Ectodermal cell (in vitro differentiated cells): ENCODE data around the gene B4GALNT2.
"Not testable (repeated sequence)": the region's sequence is repeated elsewhere in the genome, so short reads cannot be mapped to it uniquely, and the experiment has no call there.

ENCODE experiments used
- H3K27ac ChIP-seq: 2 replicates; pipeline ENCODE4 v1.7.0; 2013; ENCODE audit warnings: mild to moderate bottlenecking, low read depth, low read length; ENCODE audit not compliant: insufficient read depth, poor library complexity, severe bottlenecking
- H3K27me3 ChIP-seq: 2 replicates; pipeline ENCODE4 v1.7.0; 2013; ENCODE audit warnings: mild to moderate bottlenecking, low read length; ENCODE audit not compliant: insufficient read depth, control insufficient read depth, poor library complexity, severe bottlenecking
- H3K36me3 ChIP-seq: one replicate; pipeline ENCODE4 v1.7.0; 2013; ENCODE audit warnings: low read length; ENCODE audit not compliant: control insufficient read depth, insufficient read depth
- H3K4me1 ChIP-seq: one replicate; pipeline ENCODE4 v1.7.0; 2013; ENCODE audit warnings: low read length; ENCODE audit not compliant: control insufficient read depth, insufficient read depth
- H3K4me3 ChIP-seq: 2 replicates; pipeline ENCODE4 v1.7.0; 2013; ENCODE audit warnings: low read depth, low read length, control low read depth; ENCODE audit not compliant: insufficient read depth
- H3K9me3 ChIP-seq: 2 replicates; pipeline ENCODE4 v1.7.0; 2013; ENCODE audit warnings: mild to moderate bottlenecking, low read length, moderate library complexity; ENCODE audit not compliant: control insufficient read depth
- WGBS, 2 experiments: methylation state at CpG; one replicate each; pipeline ENCODE4 v1.1.7; 2013; ENCODE audit warnings: missing lambda C conversion rate in 2 of 2; 5-methylcytosine and 5-hydroxymethylcytosine counted together

Gene B4GALNT2

GRCh38 chr17:49101054-49101534, 31.5 kb upstream of the B4GALNT2 start:
- H3K27me3 ChIP-seq = no peaks in the 10 kb centered on the region
- no peaks in the 10 kb centered on the region for H3K9me3 ChIP-seq
- no peaks in the 10 kb centered on the region for H3K36me3 ChIP-seq
- no peak overlapping the region for H3K4me3 ChIP-seq
- WGBS, 2 experiments = 94 to 95% methylated on average over 4 of the region's 4 CpGs
- no peak overlapping the region for H3K27ac ChIP-seq
- H3K4me1 ChIP-seq = no peaks in the 10 kb centered on the region

DNA sequence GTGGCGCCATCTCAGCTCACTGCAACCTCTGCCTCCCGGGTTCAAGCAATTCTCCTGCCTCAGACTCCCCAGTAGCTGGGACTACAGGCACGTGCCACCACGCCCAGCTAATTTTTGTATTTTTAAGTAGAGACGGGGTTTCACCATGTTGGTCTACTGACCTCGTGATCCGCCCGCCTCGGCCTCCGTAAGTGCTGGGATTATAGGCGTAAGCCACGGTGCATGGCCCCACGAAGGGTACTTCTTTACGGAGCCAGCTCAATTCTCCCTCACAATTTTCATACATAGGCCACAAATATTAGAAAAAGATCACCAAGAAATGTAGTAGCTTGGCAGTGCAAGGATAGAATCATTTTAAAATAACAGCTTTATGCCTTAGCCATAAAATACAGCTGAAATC, 29.2 kb upstream of the B4GALNT2 start:
- 96 to 97% methylated on average over 14 of the region's 14 CpGs for WGBS, 2 experiments
- H3K4me1 ChIP-seq, H3K4me3 ChIP-seq, H3K36me3 ChIP-seq, H3K27me3 ChIP-seq, H3K9me3 ChIP-seq, H3K27ac ChIP-seq: not testable (repeated sequence)

DNA sequence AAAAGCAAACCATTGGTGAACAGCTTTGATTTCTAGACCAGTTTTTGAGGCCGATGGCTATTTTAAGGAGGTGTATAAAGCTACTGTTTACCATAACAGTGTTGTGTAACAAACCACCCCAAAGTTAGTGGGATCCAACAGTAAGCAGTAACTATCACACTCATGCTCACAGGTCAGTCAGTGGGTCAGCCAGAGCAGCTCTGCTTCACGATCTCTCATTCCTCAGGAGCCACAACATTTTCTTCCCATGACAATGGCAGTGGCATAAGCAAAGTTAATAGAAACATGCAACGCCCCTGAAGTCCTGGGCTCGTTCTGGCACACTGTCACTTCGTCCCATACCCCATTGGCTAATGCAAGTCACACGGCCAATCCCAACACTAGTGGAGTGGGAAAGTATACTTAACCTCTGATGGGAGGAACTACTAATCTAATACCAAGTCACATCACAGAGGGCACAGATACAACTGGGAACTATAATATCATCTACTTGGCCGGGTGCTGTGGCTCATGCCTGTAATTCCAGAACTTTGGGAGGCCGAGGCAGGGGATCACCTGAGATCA, 28.0 kb upstream of the B4GALNT2 start:
- H3K27ac ChIP-seq = no peak overlapping the region
- no peak overlapping the region for H3K4me3 ChIP-seq
- H3K36me3 ChIP-seq = no peaks in the 10 kb centered on the region
- no peaks in the 10 kb centered on the region for H3K9me3 ChIP-seq
- H3K4me1 ChIP-seq = no peaks in the 10 kb centered on the region
- no peaks in the 10 kb centered on the region for H3K27me3 ChIP-seq
- WGBS, 2 experiments = 85 to 93% methylated on average over 8 of the region's 8 CpGs

GRCh38 chr17:49106321-49107210, 26.0 kb upstream of the B4GALNT2 start:
- 77 to 83% methylated on average over 5 of the region's 5 CpGs for WGBS, 2 experiments
- Histone ChIP-seq H3K27me3 (no peaks in the 10 kb centered on the region), H3K27ac (no peak overlapping the region), H3K4me1 (no peaks in the 10 kb centered on the region), H3K9me3 (no peaks in the 10 kb centered on the region), H3K4me3 (no peak overlapping the region), H3K36me3 (no peaks in the 10 kb centered on the region)

- Histone ChIP-seq H3K4me1 (no peaks in the 10 kb centered on the region), H3K9me3 (no peaks in the 10 kb centered on the region), H3K36me3 (no peaks in the 10 kb centered on the region), H3K27me3 (no peaks in the 10 kb centered on the region), H3K27ac (no peak overlapping the region), H3K4me3 (no peak overlapping the region)
- 100% methylated on average over 1 of the region's 1 CpG; no CpG with 5 or more reads in 1 of the 2 experiments for WGBS, 2 experiments
These were observed 25.4 kb upstream of the B4GALNT2 start for GRCh38 chr17:49107211-49107557.

- WGBS, 2 experiments = 24 to 30% methylated on average over 2 of the region's 3 CpGs
These were observed 24.3 kb upstream of the B4GALNT2 start for GRCh38 chr17:49108318-49108717.

DNA sequence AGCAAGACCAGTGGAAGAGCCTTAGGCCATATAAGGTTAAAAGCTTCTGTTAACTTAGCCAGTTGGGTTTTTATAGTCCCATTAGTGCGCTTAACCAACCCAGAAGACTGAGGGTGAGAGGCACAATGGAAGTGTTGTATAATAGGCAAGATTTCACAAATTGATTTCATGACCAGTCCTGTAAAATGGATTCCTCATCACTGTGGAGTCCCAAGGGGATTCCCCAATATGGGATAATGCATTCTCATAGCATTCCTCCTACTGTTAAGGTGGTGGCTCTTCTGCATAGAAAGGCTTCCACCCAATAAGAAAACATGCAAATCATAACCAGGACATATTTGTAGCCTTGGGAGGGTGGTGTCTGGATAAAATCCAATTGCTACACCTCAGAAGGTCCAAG, 22.1 kb upstream of the B4GALNT2 start:
- Histone ChIP-seq H3K36me3 (no peaks in the 10 kb centered on the region), H3K9me3 (no peaks in the 10 kb centered on the region), H3K4me3 (no peak overlapping the region), H3K27ac (no peak overlapping the region), H3K27me3 (no peaks in the 10 kb centered on the region), H3K4me1 (no peaks in the 10 kb centered on the region)
- WGBS, 2 experiments = 98 to 100% methylated on average over 1 of the region's 1 CpG

More at GRCh38 chr17:49108318-49108717, 24.3 kb upstream of the B4GALNT2 start:
- Histone ChIP-seq H3K4me3 (no peak overlapping the region), H3K27me3 (no peaks in the 10 kb centered on the region), H3K4me1 (no peaks in the 10 kb centered on the region), H3K36me3 (no peaks in the 10 kb centered on the region), H3K9me3 (no peaks in the 10 kb centered on the region), H3K27ac (no peak overlapping the region)

DNA sequence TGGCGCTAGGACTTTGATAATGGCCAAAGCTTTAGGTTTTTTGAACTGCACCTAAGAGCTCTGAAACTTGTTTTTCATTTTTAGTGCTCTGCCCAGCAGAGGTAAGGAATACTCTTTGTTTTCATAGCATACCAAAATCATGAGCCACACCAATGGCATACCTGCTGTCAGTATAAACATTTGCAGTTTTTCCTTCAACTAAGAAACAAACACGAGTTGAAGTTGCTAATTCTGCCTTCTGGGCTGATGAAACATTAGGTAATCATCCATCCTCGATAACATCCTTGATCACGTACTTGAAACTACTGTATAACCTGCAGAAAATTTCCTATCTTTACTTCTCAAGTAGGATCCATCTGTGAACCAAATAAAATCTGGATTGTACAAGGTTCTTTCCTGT, 20.6 kb upstream of the B4GALNT2 start:
- Histone ChIP-seq H3K4me3 (no peak overlapping the region), H3K4me1 (no peaks in the 10 kb centered on the region), H3K27ac (no peak overlapping the region), H3K9me3 (no peaks in the 10 kb centered on the region), H3K27me3 (no peaks in the 10 kb centered on the region), H3K36me3 (no peaks in the 10 kb centered on the region)
- 83 to 84% methylated on average over 4 of the region's 4 CpGs for WGBS, 2 experiments

GRCh38 chr17:49112936-49113335, 19.6 kb upstream of the B4GALNT2 start:
- Histone ChIP-seq H3K36me3 (no peaks in the 10 kb centered on the region), H3K27me3 (no peaks in the 10 kb centered on the region), H3K27ac (no peak overlapping the region), H3K4me1 (peaks cover 3% of the 10 kb centered on the region), H3K4me3 (no peak overlapping the region), H3K9me3 (no peaks in the 10 kb centered on the region)
- 92 to 100% methylated on average over 1 of the region's 1 CpG for WGBS, 2 experiments

GRCh38 chr17:49114703-49115102, 17.9 kb upstream of the B4GALNT2 start:
- Histone ChIP-seq H3K27ac (no peak overlapping the region), H3K27me3 (no peaks in the 10 kb centered on the region), H3K36me3 (no peaks in the 10 kb centered on the region), H3K4me1 (peaks cover 3% of the 10 kb centered on the region), H3K9me3 (no peaks in the 10 kb centered on the region), H3K4me3 (no peak overlapping the region)
- WGBS, 2 experiments = 85 to 96% methylated on average over 1 of the region's 1 CpG
